Measurements from ENCODE around the gene RAB1B.

RAB1B gene

GRCh38 chr11:66325263-66325671 is 56.8 kb downstream of the RAB1B start:
- no peak for DNase-seq

GRCh38 chr11:66326261-66327111 is 58.0 kb downstream of the RAB1B start:
- no peak for DNase-seq
